ENCODE results near the gene DAPL1.

The DAPL1 gene

GRCh38 chr2:158762336-158762735 is 32.8 kb upstream of the DAPL1 start:
- peak overlapping the region; percentile 75 for H3K27ac ChIP-seq
- ChIA-PET POLR2A (ENCODE audit: low non-redundant PET) (no interaction called here), CTCF (interaction anchor here (2.3 kb wide), 1 partner anchor 9 kb away, joined by 8 read pairs; no protein-coding TSS in a partner anchor)
- no peak for DNase-seq (ENCODE audit: low spot score)
- no peak for TF ChIP-seq CTCF (conservative IDR thresholded peaks at IDR 0.05; ENCODE audit: low read depth)

GRCh38 chr2:158766524-158766923 is 28.6 kb upstream of the DAPL1 start:
- POLR2A ChIA-PET (ENCODE audit: low non-redundant PET) = no interaction called here
- DNase-seq (ENCODE audit: low spot score) = no peak
- H3K27ac ChIP-seq = no peak overlapping the region
- CTCF ChIA-PET = no interaction called here
- no peak for TF ChIP-seq CTCF (conservative IDR thresholded peaks at IDR 0.05; ENCODE audit: low read depth)

- ChIA-PET CTCF (interaction anchor here (1.0 kb wide), 1 partner anchor 48 kb away, joined by 3 read pairs; no protein-coding TSS in a partner anchor), POLR2A (ENCODE audit: low non-redundant PET) (interaction anchor here (0.6 kb wide), 1 partner anchor 86 kb away, joined by 3 read pairs; no protein-coding TSS in a partner anchor)
- no peak for DNase-seq (ENCODE audit: low spot score)
- no peak overlapping the region for H3K27ac ChIP-seq
- TF ChIP-seq CTCF (conservative IDR thresholded peaks at IDR 0.05; ENCODE audit: low read depth) = no peak
These were observed 22.6 kb upstream of the DAPL1 start for GRCh38 chr2:158772306-158773078.

- POLR2A ChIA-PET (ENCODE audit: low non-redundant PET) = interaction anchor here (0.6 kb wide), 1 partner anchor 86 kb away, joined by 3 read pairs; no protein-coding TSS in a partner anchor
- TF ChIP-seq CTCF (conservative IDR thresholded peaks at IDR 0.05; ENCODE audit: low read depth) = no peak
- H3K27ac ChIP-seq = no peak overlapping the region
- no peak for DNase-seq (ENCODE audit: low spot score)
- CTCF ChIA-PET = interaction anchor here (1.0 kb wide), 1 partner anchor 49 kb away, joined by 3 read pairs; no protein-coding TSS in a partner anchor
These were observed 22.0 kb upstream of the DAPL1 start for GRCh38 chr2:158773121-158773520.

GRCh38 chr2:158774681-158775080 is 20.4 kb upstream of the DAPL1 start:
- no peak for TF ChIP-seq CTCF (conservative IDR thresholded peaks at IDR 0.05; ENCODE audit: low read depth)
- H3K27ac ChIP-seq = no peak overlapping the region
- no peak for DNase-seq (ENCODE audit: low spot score)
- POLR2A ChIA-PET (ENCODE audit: low non-redundant PET) = no interaction called here
- CTCF ChIA-PET = interaction anchor here (0.7 kb wide), 1 partner anchor 20 kb away, joined by 5 read pairs; no protein-coding TSS in a partner anchor

- POLR2A ChIA-PET (ENCODE audit: low non-redundant PET) = no interaction called here
- H3K27ac ChIP-seq = no peak overlapping the region
- TF ChIP-seq CTCF (conservative IDR thresholded peaks at IDR 0.05; ENCODE audit: low read depth) = no peak
- CTCF ChIA-PET = interaction anchor here (0.7 kb wide), 1 partner anchor 21 kb away, joined by 5 read pairs; no protein-coding TSS in a partner anchor
- no peak for DNase-seq (ENCODE audit: low spot score)
These were observed 19.7 kb upstream of the DAPL1 start for GRCh38 chr2:158775273-158776027.
